K562 (cell line): ENCODE measurements around the gene TPMT. TPM values are rescaled to one million over a fixed set of nuclear protein-coding genes. Genes with fewer than 3 reads are reported as not detected.

Source experiments
- ARNT ChIP-seq, 2 experiments: fragments of 450-650 bp; IDR thresholded peaks; 2 replicates each; pipeline ENCODE4 v1.6.1; 2016; ENCODE audit warnings: mild to moderate bottlenecking in 1 of 2
- CHD4 ChIP-seq: fragments of 200-600 bp; sonication (generic); IDR thresholded peaks from 3 replicates; pipeline ENCODE4 v1.6.1; 2012; ENCODE audit warnings: low read depth, mild to moderate bottlenecking, mixed read lengths, low read length, inconsistent platforms; ENCODE audit not compliant: insufficient read depth, insufficient replicate concordance, poor library complexity, severe bottlenecking
- GTF2E2 ChIP-seq: fragments of 200-800 bp; sonication (Bioruptor generic); IDR thresholded peaks from 2 replicates; pipeline ENCODE4 v1.6.1; 2016; ENCODE audit warnings: missing genetic modification characterization, missing compliant biosample characterization
- KDM5B ChIP-seq: fragments of 200-600 bp; sonication (generic); IDR thresholded peaks from 2 replicates; pipeline ENCODE4 v1.6.1; 2012; ENCODE audit warnings: low read depth, mild to moderate bottlenecking, moderate library complexity, low read length, control low read depth, inconsistent platforms; ENCODE audit not compliant: insufficient replicate concordance
- NFATC3 ChIP-seq: fragments of 450-650 bp; IDR thresholded peaks from 2 replicates; pipeline ENCODE4 v1.6.1; 2017; ENCODE audit warnings: mild to moderate bottlenecking
- NFIX ChIP-seq: fragments of 250-450 bp; sonication (Bioruptor Pico); IDR thresholded peaks from 2 replicates; pipeline ENCODE4 v1.4.0; 2020; ENCODE audit warnings: low read depth, mild to moderate bottlenecking, moderate library complexity
- PHF8 ChIP-seq: fragments of 200-600 bp; sonication (generic); IDR thresholded peaks from 2 replicates; pipeline ENCODE4 v1.6.1; 2012; ENCODE audit warnings: mixed run types, mild to moderate bottlenecking, inconsistent platforms, low read length, moderate library complexity, borderline replicate concordance
- POLR2AphosphoS5 ChIP-seq: IDR thresholded peaks from 2 replicates; pipeline ENCODE4 v1.6.1; 2011; ENCODE audit warnings: mild to moderate bottlenecking, low read depth, low read length, moderate library complexity; ENCODE audit not compliant: control insufficient read depth, insufficient read depth
- POLR2B ChIP-seq: fragments of 450-650 bp; IDR thresholded peaks from 2 replicates; pipeline ENCODE4 v1.6.1; 2018; ENCODE audit warnings: low read depth; ENCODE audit not compliant: partially characterized antibody
- YBX1 ChIP-seq: fragments of 450-650 bp; IDR thresholded peaks from 2 replicates; pipeline ENCODE4 v1.7.1; 2016; ENCODE audit warnings: mild to moderate bottlenecking
- ZFX ChIP-seq: sonication (generic); formaldehyde crosslinking; IDR thresholded peaks from 2 replicates; pipeline ENCODE4 v1.8.0; 2022; ENCODE audit warnings: mild to moderate bottlenecking, missing genetic modification reagents, moderate library complexity
- ZNF140 ChIP-seq: fragments of 250-450 bp; sonication (Bioruptor Pico); IDR thresholded peaks from 2 replicates; pipeline ENCODE4 v1.8.0; 2021; ENCODE audit warnings: moderate library complexity, mild to moderate bottlenecking, inconsistent platforms
- polyA plus RNA-seq, 8 experiments: library from polyadenylated mRNA; depleted of rRNA in 4 of 8; stranded (reverse) in 5 of 8; unstranded in 3 of 8; fragments of >200 nt; fragmentation: Nextera tagmentation in 2 of 8; fragmentation: Illumina TruSeq in 1 of 8; extraction: Ambion mirVana in 2 of 8; extraction: Trizol in 1 of 8; gene quantifications; 2 replicates each; pipeline versions ENCODE4 v1.2.1 to v1.2.3, GENCODE V29; 2011 to 2014; ENCODE audit warnings: inconsistent platforms in 1 of 8, missing spikeins in 1 of 8
- total RNA-seq, 7 experiments: library from RNA; depleted of rRNA in 6 of 7; stranded (reverse); fragments of >200 nt in 6 of 7; fragmentation: Illumina TruSeq in 2 of 7; extraction: Trizol in 2 of 7; gene quantifications; 2 replicates each; pipeline versions ENCODE4 v1.2.1 to v1.2.3, GENCODE V29; 2011 to 2021; ENCODE audit warnings: low replicate concordance in 1 of 7
- TF ChIP-seq, protein P1 (sequence below): fragments of 450-650 bp; IDR thresholded peaks from 2 replicates; pipeline ENCODE4 v1.6.1; 2014; ENCODE audit warnings: low read depth, mild to moderate bottlenecking, moderate library complexity, borderline replicate concordance
- TF ChIP-seq, protein P2 (sequence below): fragments of 250-450 bp; sonication (Bioruptor Pico); IDR thresholded peaks from 2 replicates; pipeline ENCODE4 v1.8.0; 2021; ENCODE audit warnings: mild to moderate bottlenecking, moderate library complexity
- TF ChIP-seq, protein P3 (sequence below), 2 experiments: fragments of 450-650 bp; formaldehyde crosslinking in 1 of 2; IDR thresholded peaks; 2 replicates each; pipeline versions ENCODE4 v1.4.0 to v1.6.1; 2014 to 2020; ENCODE audit warnings: mild to moderate bottlenecking in 2 of 2, borderline replicate concordance in 1 of 2, low read depth in 1 of 2

Gene TPMT
- total and polyA plus RNA-seq, 9 of the 15 experiments (the other 6 are each of a cell fraction or from before 2014, with no cell fraction given), result 24.2 to 67.4 (median 46.5) TPM

DNA sequence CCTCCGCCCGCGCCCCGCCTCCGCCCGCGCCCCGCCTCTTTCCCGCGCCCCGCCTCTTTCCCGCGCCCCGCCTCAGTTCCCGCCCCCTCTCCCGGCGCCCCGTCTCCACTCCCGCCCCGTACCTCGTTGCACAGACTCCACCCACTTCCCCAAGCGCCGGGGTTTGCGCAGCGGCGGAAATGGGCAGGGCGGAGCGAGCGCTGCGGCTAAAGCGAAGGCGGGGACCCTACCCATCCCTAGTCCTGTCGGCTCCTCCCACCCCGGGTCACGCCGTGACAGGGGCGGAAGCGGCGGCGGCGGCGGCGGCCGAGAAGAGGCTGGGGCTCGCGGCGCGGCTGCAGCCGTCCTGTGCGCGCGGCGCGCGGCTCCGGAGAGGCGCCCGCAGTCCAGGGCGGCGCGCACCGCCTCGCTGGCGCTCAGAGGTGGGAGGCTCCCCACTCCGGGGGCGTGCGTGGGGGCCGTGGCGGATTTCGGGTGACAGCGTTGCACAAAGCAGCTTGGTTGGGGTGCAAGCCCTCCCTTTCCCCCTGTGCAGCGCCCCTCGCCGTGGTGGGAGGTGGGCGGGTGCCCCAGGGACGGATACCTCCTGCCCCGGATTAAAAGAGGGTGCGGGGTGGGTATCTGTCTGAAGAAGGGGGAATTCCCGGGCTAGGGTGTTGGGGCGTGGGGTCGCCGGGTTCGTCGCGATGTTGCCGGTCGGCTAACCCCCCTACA, 430 bp upstream of the TPMT start, which contains the start of gene KDM1B (continued):
- TF ChIP-seq, protein P1, sequence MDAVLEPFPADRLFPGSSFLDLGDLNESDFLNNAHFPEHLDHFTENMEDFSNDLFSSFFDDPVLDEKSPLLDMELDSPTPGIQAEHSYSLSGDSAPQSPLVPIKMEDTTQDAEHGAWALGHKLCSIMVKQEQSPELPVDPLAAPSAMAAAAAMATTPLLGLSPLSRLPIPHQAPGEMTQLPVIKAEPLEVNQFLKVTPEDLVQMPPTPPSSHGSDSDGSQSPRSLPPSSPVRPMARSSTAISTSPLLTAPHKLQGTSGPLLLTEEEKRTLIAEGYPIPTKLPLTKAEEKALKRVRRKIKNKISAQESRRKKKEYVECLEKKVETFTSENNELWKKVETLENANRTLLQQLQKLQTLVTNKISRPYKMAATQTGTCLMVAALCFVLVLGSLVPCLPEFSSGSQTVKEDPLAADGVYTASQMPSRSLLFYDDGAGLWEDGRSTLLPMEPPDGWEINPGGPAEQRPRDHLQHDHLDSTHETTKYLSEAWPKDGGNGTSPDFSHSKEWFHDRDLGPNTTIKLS, result peak; percentile 52
- no peak for TF ChIP-seq POLR2B
- no peak; the same call in 1 of the 2 replicates for TF ChIP-seq ZFX (CRISPR knock-in tag)
- no peak for TF ChIP-seq NFIX
- TF ChIP-seq CHD4, result no peak
- no peak for TF ChIP-seq YBX1
- no peak for TF ChIP-seq NFATC3
- TF ChIP-seq KDM5B, result peak; percentile 89
- TF ChIP-seq, protein P2, sequence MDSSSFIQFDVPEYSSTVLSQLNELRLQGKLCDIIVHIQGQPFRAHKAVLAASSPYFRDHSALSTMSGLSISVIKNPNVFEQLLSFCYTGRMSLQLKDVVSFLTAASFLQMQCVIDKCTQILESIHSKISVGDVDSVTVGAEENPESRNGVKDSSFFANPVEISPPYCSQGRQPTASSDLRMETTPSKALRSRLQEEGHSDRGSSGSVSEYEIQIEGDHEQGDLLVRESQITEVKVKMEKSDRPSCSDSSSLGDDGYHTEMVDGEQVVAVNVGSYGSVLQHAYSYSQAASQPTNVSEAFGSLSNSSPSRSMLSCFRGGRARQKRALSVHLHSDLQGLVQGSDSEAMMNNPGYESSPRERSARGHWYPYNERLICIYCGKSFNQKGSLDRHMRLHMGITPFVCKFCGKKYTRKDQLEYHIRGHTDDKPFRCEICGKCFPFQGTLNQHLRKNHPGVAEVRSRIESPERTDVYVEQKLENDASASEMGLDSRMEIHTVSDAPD, result no peak
- no peak for TF ChIP-seq GTF2E2 (tag)
- TF ChIP-seq, protein P3, sequence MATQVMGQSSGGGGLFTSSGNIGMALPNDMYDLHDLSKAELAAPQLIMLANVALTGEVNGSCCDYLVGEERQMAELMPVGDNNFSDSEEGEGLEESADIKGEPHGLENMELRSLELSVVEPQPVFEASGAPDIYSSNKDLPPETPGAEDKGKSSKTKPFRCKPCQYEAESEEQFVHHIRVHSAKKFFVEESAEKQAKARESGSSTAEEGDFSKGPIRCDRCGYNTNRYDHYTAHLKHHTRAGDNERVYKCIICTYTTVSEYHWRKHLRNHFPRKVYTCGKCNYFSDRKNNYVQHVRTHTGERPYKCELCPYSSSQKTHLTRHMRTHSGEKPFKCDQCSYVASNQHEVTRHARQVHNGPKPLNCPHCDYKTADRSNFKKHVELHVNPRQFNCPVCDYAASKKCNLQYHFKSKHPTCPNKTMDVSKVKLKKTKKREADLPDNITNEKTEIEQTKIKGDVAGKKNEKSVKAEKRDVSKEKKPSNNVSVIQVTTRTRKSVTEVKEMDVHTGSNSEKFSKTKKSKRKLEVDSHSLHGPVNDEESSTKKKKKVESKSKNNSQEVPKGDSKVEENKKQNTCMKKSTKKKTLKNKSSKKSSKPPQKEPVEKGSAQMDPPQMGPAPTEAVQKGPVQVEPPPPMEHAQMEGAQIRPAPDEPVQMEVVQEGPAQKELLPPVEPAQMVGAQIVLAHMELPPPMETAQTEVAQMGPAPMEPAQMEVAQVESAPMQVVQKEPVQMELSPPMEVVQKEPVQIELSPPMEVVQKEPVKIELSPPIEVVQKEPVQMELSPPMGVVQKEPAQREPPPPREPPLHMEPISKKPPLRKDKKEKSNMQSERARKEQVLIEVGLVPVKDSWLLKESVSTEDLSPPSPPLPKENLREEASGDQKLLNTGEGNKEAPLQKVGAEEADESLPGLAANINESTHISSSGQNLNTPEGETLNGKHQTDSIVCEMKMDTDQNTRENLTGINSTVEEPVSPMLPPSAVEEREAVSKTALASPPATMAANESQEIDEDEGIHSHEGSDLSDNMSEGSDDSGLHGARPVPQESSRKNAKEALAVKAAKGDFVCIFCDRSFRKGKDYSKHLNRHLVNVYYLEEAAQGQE (IDR thresholded peaks at IDR 0.05; ENCODE audit: borderline replicate concordance), result no peak
- TF ChIP-seq, protein P3 (CRISPR knock-in tag; IDR thresholded peaks at IDR 0.05; ENCODE audit: low read depth), result peak; percentile 85
- no peak for TF ChIP-seq ARNT (IDR thresholded peaks at IDR 0.05)
- TF ChIP-seq POLR2AphosphoS5, result peak; percentile 24; the same call in 1 of the 2 replicates
- no peak for TF ChIP-seq ZNF140 (CRISPR knock-in tag)
- peak; percentile 81; the same call in 1 of the 2 replicates for TF ChIP-seq PHF8
